HEK293 (cell line): Measurements from ENCODE around the gene SYNGR4.

Experiments
- CTCF ChIA-PET: fragments of 350-600 bp; formaldehyde crosslinking; extraction: SDS; loops from one replicate; lab custom pipeline; 2021; ENCODE audit warnings: antibody characterized with exemption; lab: Yijun Ruan, JAX
- POLR2A ChIA-PET: fragments of 300-600 bp; formaldehyde crosslinking; extraction: SDS; loops from one replicate; lab custom pipeline; 2020; ENCODE audit warnings: antibody characterized with exemption, inconsistent platforms; lab: Yijun Ruan, JAX
- H3K27ac ChIP-seq: fragments of 200-500 bp; sonication (Bioruptor generic); 2 replicates; pipeline ENCODE4 v1.5.1; 2014; ENCODE audit warnings: low read depth, low read length, control low read depth, inconsistent platforms; ENCODE audit errors: extremely low read depth
- H3K36me3 ChIP-seq, 2 experiments: fragments of 200-500 bp in 1 of 2; sonication (Bioruptor generic) in 1 of 2; 1 replicate in 1 of 2; 2 replicates in 1 of 2; pipeline ENCODE4 v1.5.1; 2014 to 2017; ENCODE audit warnings: inconsistent platforms in 2 of 2, low read length in 2 of 2; ENCODE audit not compliant: control insufficient read depth in 2 of 2, insufficient read depth in 1 of 2
- H3K4me1 ChIP-seq: fragments of 200-500 bp; sonication (Bioruptor generic); 2 replicates; pipeline ENCODE4 v1.5.1; 2014; ENCODE audit warnings: mild to moderate bottlenecking, low read length, inconsistent platforms; ENCODE audit not compliant: control insufficient read depth, insufficient read depth
- H3K4me3 ChIP-seq: 2 replicates; pipeline ENCODE4 v1.5.1; 2011; ENCODE audit warnings: low read depth, mild to moderate bottlenecking, control low read depth, low read length, moderate library complexity
- H3K9me3 ChIP-seq: fragments of 200-500 bp; sonication (Bioruptor generic); 2 replicates; pipeline ENCODE4 v1.5.1; 2014; ENCODE audit warnings: low read depth, low read length, inconsistent platforms; ENCODE audit not compliant: control insufficient read depth, insufficient read depth
- BCL6B ChIP-seq: fragments of 450-650 bp; formaldehyde crosslinking; IDR thresholded peaks from 2 replicates; pipeline ENCODE4 v1.5.1; 2017; ENCODE audit warnings: missing biosample characterization, missing genetic modification characterization
- MEIS1 ChIP-seq: sonication (generic); formaldehyde crosslinking; IDR thresholded peaks from 2 replicates; pipeline ENCODE4 v1.8.1; 2022; ENCODE audit warnings: missing genetic modification reagents, mild to moderate bottlenecking, borderline replicate concordance
- MZF1 ChIP-seq: fragments of 450-650 bp; formaldehyde crosslinking; IDR thresholded peaks from 2 replicates; pipeline ENCODE4 v1.5.1; 2017; ENCODE audit warnings: missing biosample characterization, missing genetic modification characterization, borderline replicate concordance
- PRDM4 ChIP-seq: fragments of 450-650 bp; formaldehyde crosslinking; IDR thresholded peaks from 2 replicates; pipeline ENCODE4 v1.5.1; 2017; ENCODE audit warnings: missing biosample characterization, missing genetic modification characterization
- ZFP3 ChIP-seq: fragments of 450-650 bp; formaldehyde crosslinking; IDR thresholded peaks from 2 replicates; pipeline ENCODE4 v1.5.1; 2016; ENCODE audit warnings: low read depth, missing biosample characterization, missing genetic modification characterization
- ZFP37 ChIP-seq: fragments of 450-650 bp; formaldehyde crosslinking; IDR thresholded peaks from 2 replicates; pipeline ENCODE4 v1.5.1; 2016; ENCODE audit warnings: missing biosample characterization, missing genetic modification characterization
- ZNF10 ChIP-seq: fragments of 450-650 bp; formaldehyde crosslinking; IDR thresholded peaks from 2 replicates; pipeline ENCODE4 v1.5.1; 2017; ENCODE audit warnings: missing biosample characterization, missing genetic modification characterization
- ZNF112 ChIP-seq: fragments of 450-650 bp; formaldehyde crosslinking; IDR thresholded peaks from 2 replicates; pipeline ENCODE4 v1.5.0; 2017; ENCODE audit warnings: missing biosample characterization, missing genetic modification characterization
- ZNF114 ChIP-seq: fragments of 450-650 bp; formaldehyde crosslinking; IDR thresholded peaks from 2 replicates; pipeline ENCODE4 v1.5.0; 2017; ENCODE audit warnings: missing biosample characterization, missing genetic modification characterization
- ZNF157 ChIP-seq: fragments of 450-650 bp; formaldehyde crosslinking; IDR thresholded peaks from 2 replicates; pipeline ENCODE4 v1.5.1; 2016; ENCODE audit warnings: missing biosample characterization, missing genetic modification characterization
- ZNF16 ChIP-seq: fragments of 450-650 bp; formaldehyde crosslinking; IDR thresholded peaks from 2 replicates; pipeline ENCODE4 v1.5.1; 2016; ENCODE audit warnings: low read depth, missing biosample characterization, missing genetic modification characterization
- ZNF202 ChIP-seq: fragments of 450-650 bp; formaldehyde crosslinking; IDR thresholded peaks from 2 replicates; pipeline ENCODE4 v1.5.1; 2016; ENCODE audit warnings: missing biosample characterization, missing genetic modification characterization, borderline replicate concordance
- ZNF211 ChIP-seq: fragments of 450-650 bp; formaldehyde crosslinking; IDR thresholded peaks from 2 replicates; pipeline ENCODE4 v1.5.1; 2016; ENCODE audit warnings: low read depth, missing biosample characterization, missing genetic modification characterization
- ZNF280C ChIP-seq: fragments of 450-650 bp; formaldehyde crosslinking; IDR thresholded peaks from 2 replicates; pipeline ENCODE4 v1.5.1; 2016; ENCODE audit warnings: missing biosample characterization, missing genetic modification characterization
- ZNF362 ChIP-seq: fragments of 450-650 bp; formaldehyde crosslinking; IDR thresholded peaks from 2 replicates; pipeline ENCODE4 v1.5.1; 2016; ENCODE audit warnings: missing biosample characterization, missing genetic modification characterization
- ZNF404 ChIP-seq: fragments of 450-650 bp; formaldehyde crosslinking; IDR thresholded peaks from 2 replicates; pipeline ENCODE4 v1.5.1; 2017; ENCODE audit warnings: missing biosample characterization, missing genetic modification characterization
- ZNF449 ChIP-seq: fragments of 450-650 bp; formaldehyde crosslinking; IDR thresholded peaks from 2 replicates; pipeline ENCODE4 v1.5.1; 2017; ENCODE audit warnings: missing biosample characterization, mild to moderate bottlenecking, missing genetic modification characterization, moderate library complexity
- ZNF488 ChIP-seq: fragments of 450-650 bp; formaldehyde crosslinking; IDR thresholded peaks from 2 replicates; pipeline ENCODE4 v1.5.1; 2016; ENCODE audit warnings: missing biosample characterization, missing genetic modification characterization
- ZNF501 ChIP-seq: fragments of 450-650 bp; formaldehyde crosslinking; IDR thresholded peaks from 2 replicates; pipeline ENCODE4 v1.5.1; 2016; ENCODE audit warnings: missing biosample characterization, missing genetic modification characterization
- ZNF514 ChIP-seq: fragments of 450-650 bp; formaldehyde crosslinking; IDR thresholded peaks from 2 replicates; pipeline ENCODE4 v1.5.1; 2016; ENCODE audit warnings: missing biosample characterization, missing genetic modification characterization
- ZNF544 ChIP-seq: fragments of 450-650 bp; formaldehyde crosslinking; IDR thresholded peaks from 2 replicates; pipeline ENCODE4 v1.5.0; 2017; ENCODE audit warnings: missing biosample characterization, missing genetic modification characterization
- ZNF600 ChIP-seq: fragments of 450-650 bp; formaldehyde crosslinking; IDR thresholded peaks from 2 replicates; pipeline ENCODE4 v1.5.1; 2016; ENCODE audit warnings: missing biosample characterization, missing genetic modification characterization
- ZNF639 ChIP-seq: fragments of 450-650 bp; formaldehyde crosslinking; IDR thresholded peaks from 2 replicates; pipeline ENCODE4 v1.5.1; 2016; ENCODE audit warnings: missing biosample characterization, missing genetic modification characterization

Gene SYNGR4

GRCh38 chr19:48332351-48332661 lies 31.9 kb upstream of the SYNGR4 start:
- Histone ChIP-seq H3K36me3 (no peaks in the 10 kb centered on the region), H3K4me3 (no peak overlapping the region), H3K27ac (peak overlapping the region; percentile 77), H3K9me3 (no peaks in the 10 kb centered on the region), H3K4me1 (peaks cover 15% of the 10 kb centered on the region)
- CTCF ChIA-PET, result interaction anchor here (0.5 to 5.0 kb wide), 12 partner anchors 9 to 1986 kb away, joined by 3 to 104 read pairs (median 4); partner anchors contain the start of genes EMP3, GRWD1 and KDELR1
- no peak for TF ChIP-seq ZNF114
- TF ChIP-seq ZNF280C (tag by site-specific recombination), result no peak
- no peak for TF ChIP-seq ZNF157
- TF ChIP-seq MZF1 (tag by site-specific recombination), result no peak
- peak; percentile 74; the same call in 1 of the 2 replicates for TF ChIP-seq PRDM4
- no peak for TF ChIP-seq ZNF404 (tag by site-specific recombination)
- TF ChIP-seq ZFP37, result 0 out of 2 replicates have a peak, but pooled peaks have one; percentile 20
- TF ChIP-seq ZNF10, result peak; percentile 84; the same call in 1 of the 2 replicates
- TF ChIP-seq ZNF501, result 0 out of 2 replicates have a peak, but pooled peaks have one; percentile 19
- TF ChIP-seq ZNF112 (tag by site-specific recombination), result no peak
- TF ChIP-seq ZNF488 (tag by site-specific recombination), result no peak
- TF ChIP-seq ZNF211 (tag by site-specific recombination), result no peak
- no peak for TF ChIP-seq ZNF639 (tag by site-specific recombination)
- TF ChIP-seq MEIS1 (CRISPR knock-in tag), result no peak
- TF ChIP-seq ZNF16 (tag by site-specific recombination), result no peak
- no peak for TF ChIP-seq ZFP3
- TF ChIP-seq ZNF544, result no peak
- TF ChIP-seq ZNF362 (tag by site-specific recombination), result no peak
- TF ChIP-seq ZNF514 (tag by site-specific recombination), result no peak
- no peak for TF ChIP-seq BCL6B (tag by site-specific recombination)
- peak; percentile 53; the same call in 1 of the 2 replicates for TF ChIP-seq ZNF449 (tag by site-specific recombination)
- TF ChIP-seq ZNF202 (tag by site-specific recombination), result no peak
- peak; percentile 22; the same call in 1 of the 2 replicates for TF ChIP-seq ZNF600
- POLR2A ChIA-PET, result interaction anchor here (0.5 to 3.8 kb wide), 13 partner anchors 8 to 375 kb away, joined by 3 to 54 read pairs (median 7); partner anchors contain the start of genes EMP3, KDELR1, SYNGR4 and TMEM143
